H9 (cell line): ENCODE data around the gene OTULIN. TPM values are rescaled to one million over a fixed set of nuclear protein-coding genes. Genes with fewer than 3 reads are reported as not detected.

Experiments
- DNase-seq: peaks from one replicate; pipeline ENCODE4 v3.0.0-alpha.2; 2017
- H2AFZ ChIP-seq: one replicate; pipeline ENCODE4 v1.6.1; 2013; ENCODE audit warnings: mild to moderate bottlenecking, low read length, control low read depth, moderate library complexity
- H2AK5ac ChIP-seq: 2 replicates; pipeline ENCODE4 v1.6.1; 2013; ENCODE audit warnings: low read length, control low read depth, mixed read lengths; ENCODE audit not compliant: insufficient read length
- H2BK120ac ChIP-seq: one replicate; pipeline ENCODE4 v1.6.1; 2013; ENCODE audit warnings: low read depth, mild to moderate bottlenecking, low read length, control low read depth, inconsistent platforms; ENCODE audit not compliant: poor library complexity, severe bottlenecking
- H2BK12ac ChIP-seq: 2 replicates; pipeline ENCODE4 v1.6.1; 2013; ENCODE audit warnings: low read length, control low read depth, mixed read lengths, low read depth; ENCODE audit not compliant: insufficient read length
- H2BK15ac ChIP-seq: 2 replicates; pipeline ENCODE4 v1.6.1; 2013; ENCODE audit warnings: low read depth, low read length, control low read depth
- H2BK20ac ChIP-seq: one replicate; pipeline ENCODE4 v1.6.1; 2013; ENCODE audit warnings: low read depth, mild to moderate bottlenecking, low read length, control low read depth, inconsistent platforms; ENCODE audit not compliant: poor library complexity, severe bottlenecking
- H2BK5ac ChIP-seq: 2 replicates; pipeline ENCODE4 v1.6.1; 2013; ENCODE audit warnings: low read length, control low read depth, mixed read lengths; ENCODE audit not compliant: insufficient read length
- H3K14ac ChIP-seq: 2 replicates; pipeline ENCODE4 v1.6.1; 2013; ENCODE audit warnings: low read length, control low read depth; ENCODE audit not compliant: insufficient read depth
- H3K18ac ChIP-seq: 2 replicates; pipeline ENCODE4 v1.6.1; 2013; ENCODE audit warnings: low read depth, mild to moderate bottlenecking, mixed read lengths, low read length, control low read depth; ENCODE audit not compliant: insufficient read length
- H3K23ac ChIP-seq: 2 replicates; pipeline ENCODE4 v1.6.1; 2013; ENCODE audit warnings: low read length, control low read depth, mixed read lengths, low read depth; ENCODE audit not compliant: insufficient read length
- H3K23me2 ChIP-seq: 2 replicates; pipeline ENCODE4 v1.6.1; 2013; ENCODE audit warnings: low read depth, mild to moderate bottlenecking, mixed read lengths, low read length, control low read depth; ENCODE audit not compliant: insufficient read length, poor library complexity, severe bottlenecking
- H3K27ac ChIP-seq: 2 replicates; pipeline ENCODE4 v1.5.1; 2013; ENCODE audit warnings: low read length, control low read depth, mixed read lengths, low read depth; ENCODE audit not compliant: insufficient read length
- H3K27me3 ChIP-seq: 2 replicates; pipeline ENCODE4 v1.6.1; 2013; ENCODE audit warnings: low read length, control low read depth, inconsistent platforms; ENCODE audit not compliant: insufficient read depth
- H3K4ac ChIP-seq: 2 replicates; pipeline ENCODE4 v1.6.1; 2013; ENCODE audit warnings: low read depth, mild to moderate bottlenecking, control low read depth, inconsistent platforms, low read length, moderate library complexity
- H3K4me1 ChIP-seq: 2 replicates; pipeline ENCODE4 v1.6.1; 2013; ENCODE audit warnings: low read length, control low read depth, inconsistent platforms; ENCODE audit not compliant: insufficient read depth
- H3K4me2 ChIP-seq: 2 replicates; pipeline ENCODE4 v1.6.1; 2013; ENCODE audit warnings: low read length, control low read depth, mixed read lengths; ENCODE audit not compliant: insufficient read length, insufficient read depth
- H3K56ac ChIP-seq: 2 replicates; pipeline ENCODE4 v1.6.1; 2013; ENCODE audit warnings: low read depth, mild to moderate bottlenecking, mixed read lengths, low read length, control low read depth; ENCODE audit not compliant: insufficient read length
- H3K79me1 ChIP-seq: 2 replicates; pipeline ENCODE4 v1.6.1; 2013; ENCODE audit warnings: low read depth, mild to moderate bottlenecking, moderate library complexity, low read length, control low read depth, inconsistent platforms; ENCODE audit not compliant: insufficient read depth, poor library complexity, severe bottlenecking
- H3K79me2 ChIP-seq: 2 replicates; pipeline ENCODE4 v1.6.1; 2013; ENCODE audit warnings: low read length, control low read depth, inconsistent platforms; ENCODE audit not compliant: insufficient read depth
- H3K9ac ChIP-seq: 2 replicates; pipeline ENCODE4 v1.6.1; 2013; ENCODE audit warnings: low read length, control low read depth, mixed read lengths; ENCODE audit not compliant: insufficient read length; ENCODE audit errors: extremely low read depth
- H3K9me3 ChIP-seq: one replicate; pipeline ENCODE4 v1.6.1; 2013; ENCODE audit warnings: low read depth, low read length, inconsistent platforms; ENCODE audit not compliant: control insufficient read depth
- H3T11ph ChIP-seq: one replicate; pipeline ENCODE4 v1.6.1; 2013; ENCODE audit warnings: mild to moderate bottlenecking, low read length, control low read depth, inconsistent platforms
- H4K20me1 ChIP-seq: one replicate; pipeline ENCODE4 v1.6.1; 2013; ENCODE audit not compliant: control insufficient read depth, insufficient read length, insufficient read depth
- H4K5ac ChIP-seq: 2 replicates; pipeline ENCODE4 v1.6.1; 2013; ENCODE audit warnings: low read depth, mild to moderate bottlenecking, mixed read lengths, low read length, control low read depth; ENCODE audit not compliant: insufficient read length
- H4K8ac ChIP-seq: replicated peaks from 2 replicates; pipeline ENCODE4 v1.6.1; 2013; ENCODE audit warnings: low read length, control low read depth, mixed read lengths, low read depth; ENCODE audit not compliant: insufficient read length
- H4K91ac ChIP-seq: 2 replicates; pipeline ENCODE4 v1.6.1; 2013; ENCODE audit warnings: low read depth, mild to moderate bottlenecking, moderate library complexity, mixed read lengths, low read length, control low read depth; ENCODE audit not compliant: insufficient read length
- H3K27ac Mint-ChIP-seq, 3 experiments: 2 replicates in 2 of 3; 3 replicates in 1 of 3; pipeline ENCODE4 v1.8.0; 2020 to 2021; ENCODE audit warnings: mixed read lengths in 3 of 3, mild to moderate bottlenecking in 1 of 3, moderate library complexity in 1 of 3
- H3K27me3 Mint-ChIP-seq: 2 replicates; pipeline ENCODE4 v1.8.0; 2021; ENCODE audit warnings: low read depth, mild to moderate bottlenecking, moderate library complexity, mixed read lengths
- H3K36me3 Mint-ChIP-seq, 3 experiments: 2 replicates in 2 of 3; 3 replicates in 1 of 3; pipeline ENCODE4 v1.8.0; 2020 to 2021; ENCODE audit warnings: low read depth in 3 of 3, mixed read lengths in 3 of 3; ENCODE audit not compliant: insufficient read depth in 1 of 3
- H3K4me1 Mint-ChIP-seq, 2 experiments: 2 replicates each; pipeline ENCODE4 v1.8.0; 2020; ENCODE audit warnings: mixed read lengths in 2 of 2
- H3K4me3 Mint-ChIP-seq, 2 experiments: 2 replicates in 1 of 2; 3 replicates in 1 of 2; pipeline ENCODE4 v1.8.0; 2020 to 2021; ENCODE audit warnings: mild to moderate bottlenecking in 2 of 2, mixed read lengths in 2 of 2, moderate library complexity in 1 of 2
- H3K9me3 Mint-ChIP-seq, 2 experiments: 2 replicates in 1 of 2; 3 replicates in 1 of 2; pipeline ENCODE4 v1.8.0; 2020; ENCODE audit warnings: mild to moderate bottlenecking in 2 of 2, mixed read lengths in 2 of 2, moderate library complexity in 1 of 2
- whole genome bisulfite sequencing: extraction: QIAGEN DNeasy Blood & Tissue Kit; methylation state at CpG from one replicate; pipeline ENCODE4 v1.1.7; 2013; ENCODE audit warnings: missing lambda C conversion rate, low lambda C conversion rate, mixed read lengths; ENCODE audit not compliant: insufficient read length; ENCODE audit errors: extremely low coverage; 5-methylcytosine and 5-hydroxymethylcytosine counted together
- total RNA-seq: library from RNA; stranded (reverse); gene quantifications from 2 replicates; pipeline ENCODE4 v1.2.1, GENCODE V29; 2021
- TF ChIP-seq, protein P1 (sequence below): fragments of 200-600 bp; sonication (generic); conservative IDR thresholded peaks from 3 replicates; pipeline ENCODE4 v1.8.0; 2021; ENCODE audit warnings: antibody characterized with exemption, mild to moderate bottlenecking

Gene OTULIN
- total RNA-seq, 1 experiment from 2014 or later, result 35.8 TPM

- Histone ChIP-seq H2BK120ac (no peak overlapping the region), H3K4me1 (peaks cover 3% of the 10 kb centered on the region; the same call in 1 of the 2 replicates), H3K56ac (no peak overlapping the region), H3K79me2 (no peaks in the 10 kb centered on the region), H4K20me1 (no peaks in the 10 kb centered on the region), H2BK20ac (no peak overlapping the region), H3T11ph (no peak overlapping the region), H2BK5ac (no peak overlapping the region), H4K5ac (no peak overlapping the region), H3K27me3 (no peaks in the 10 kb centered on the region), H3K23ac (no peak overlapping the region), H3K79me1 (no peaks in the 10 kb centered on the region), H3K9me3 (no peaks in the 10 kb centered on the region), H2AK5ac (no peak overlapping the region), H2AFZ (no peak overlapping the region), H2BK12ac (no peak overlapping the region), H2BK15ac (no peak overlapping the region), H3K9ac (no peak overlapping the region), H3K23me2 (no peaks in the 10 kb centered on the region), H3K4ac (no peak overlapping the region), H3K4me2 (no peak overlapping the region), H3K14ac (no peak overlapping the region), H3K18ac (no peak overlapping the region), H3K27ac (no peak overlapping the region), H4K91ac (no peak overlapping the region), H4K8ac (no peak overlapping the region)
- DNase-seq, result no peak
- Mint-ChIP-seq H3K4me1 (peaks cover 10 to 19% of the 10 kb centered on the region in 2 experiments), H3K27me3 (peaks cover 2% of the 10 kb centered on the region; the same call in 1 of the 2 replicates), H3K4me3 (no peak overlapping the region), H3K27ac (no peak overlapping the region), H3K9me3 (peaks cover 7 to 20% of the 10 kb centered on the region in 2 experiments), H3K36me3 (peaks cover 0 to 21% (median 7%) of the 10 kb centered on the region in 3 experiments; a peak in 6 of 7 replicates)
- no CpG with 5 or more reads among the region's 7 CpGs for WGBS
- TF ChIP-seq, protein P1, sequence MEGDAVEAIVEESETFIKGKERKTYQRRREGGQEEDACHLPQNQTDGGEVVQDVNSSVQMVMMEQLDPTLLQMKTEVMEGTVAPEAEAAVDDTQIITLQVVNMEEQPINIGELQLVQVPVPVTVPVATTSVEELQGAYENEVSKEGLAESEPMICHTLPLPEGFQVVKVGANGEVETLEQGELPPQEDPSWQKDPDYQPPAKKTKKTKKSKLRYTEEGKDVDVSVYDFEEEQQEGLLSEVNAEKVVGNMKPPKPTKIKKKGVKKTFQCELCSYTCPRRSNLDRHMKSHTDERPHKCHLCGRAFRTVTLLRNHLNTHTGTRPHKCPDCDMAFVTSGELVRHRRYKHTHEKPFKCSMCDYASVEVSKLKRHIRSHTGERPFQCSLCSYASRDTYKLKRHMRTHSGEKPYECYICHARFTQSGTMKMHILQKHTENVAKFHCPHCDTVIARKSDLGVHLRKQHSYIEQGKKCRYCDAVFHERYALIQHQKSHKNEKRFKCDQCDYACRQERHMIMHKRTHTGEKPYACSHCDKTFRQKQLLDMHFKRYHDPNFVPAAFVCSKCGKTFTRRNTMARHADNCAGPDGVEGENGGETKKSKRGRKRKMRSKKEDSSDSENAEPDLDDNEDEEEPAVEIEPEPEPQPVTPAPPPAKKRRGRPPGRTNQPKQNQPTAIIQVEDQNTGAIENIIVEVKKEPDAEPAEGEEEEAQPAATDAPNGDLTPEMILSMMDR, result no peak
Measured at GRCh38 chr5:14721990-14722656, 57.6 kb downstream of the OTULIN start.
